Measurements from ENCODE around the gene PPBP.

Gene PPBP

DNA sequence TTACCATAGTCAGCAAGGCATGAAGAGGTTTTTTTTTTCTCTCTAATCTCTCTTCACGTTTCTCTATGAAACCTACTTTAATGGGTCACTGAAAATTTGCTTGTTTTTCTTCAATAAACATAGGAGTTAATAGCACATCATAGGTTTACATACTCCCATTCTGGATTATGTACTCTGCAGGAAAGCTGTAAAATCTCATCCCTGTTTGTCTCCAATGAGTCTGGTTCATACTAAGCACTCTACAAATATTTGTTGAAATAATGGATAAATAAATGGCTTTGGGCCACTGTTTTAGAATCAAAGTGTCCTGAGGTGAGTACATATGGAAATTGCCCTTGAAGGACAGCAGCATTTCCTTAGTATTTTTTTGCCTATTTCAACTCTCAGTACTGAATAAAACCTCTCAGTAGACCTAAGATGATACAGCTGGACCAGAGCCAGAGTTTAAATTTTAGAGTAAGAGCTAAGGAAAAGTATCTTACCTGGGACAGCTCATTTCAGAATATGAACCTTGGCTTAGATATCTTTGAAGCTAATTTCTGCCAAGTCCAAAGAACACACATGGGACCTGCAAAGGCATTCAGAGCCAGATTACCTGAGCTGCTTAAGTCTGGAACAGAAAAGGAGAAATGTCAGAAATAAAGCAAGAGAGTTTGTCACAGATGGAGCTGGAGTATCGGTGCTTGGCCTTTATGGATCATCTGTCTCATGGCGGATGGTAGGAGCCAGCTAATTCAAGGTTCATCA lies 40.6 kb downstream of the PPBP start:
- peak; percentile 82 for DNase-seq

DNA sequence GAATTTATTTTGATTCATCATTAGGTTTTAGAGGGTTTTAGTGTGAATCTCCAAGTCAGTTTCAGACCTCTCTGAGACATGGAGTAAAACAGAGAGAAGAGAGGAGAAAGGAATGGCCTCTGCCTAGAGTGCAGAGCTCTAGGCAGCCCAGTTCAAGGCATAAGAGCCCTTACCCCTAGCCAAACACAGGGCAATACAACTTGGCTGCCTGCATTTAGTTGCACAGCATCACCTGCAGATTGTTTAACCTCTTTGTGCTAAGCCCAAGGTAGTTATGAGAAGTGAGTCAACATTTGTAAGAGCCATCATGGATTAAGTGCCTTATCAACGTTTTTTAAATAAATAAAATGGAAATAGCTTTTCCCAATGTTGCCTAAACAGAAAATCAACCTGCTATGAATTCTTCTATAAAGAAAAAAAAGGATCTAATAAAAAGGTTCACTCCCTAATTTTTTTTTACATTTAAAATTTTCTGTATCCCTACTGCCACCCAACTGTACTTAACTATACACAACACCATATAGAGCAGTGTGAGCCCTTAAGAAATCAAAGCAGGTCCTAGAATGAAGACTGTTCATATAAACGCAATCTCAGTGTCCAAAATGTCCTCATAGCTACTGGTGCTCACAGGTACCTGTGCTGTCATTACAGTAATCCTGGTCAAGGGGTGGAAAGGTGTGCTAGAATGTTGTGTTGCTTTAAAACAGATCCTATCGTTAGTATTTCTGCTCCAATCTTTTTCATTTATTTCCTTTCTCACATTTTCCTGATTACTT lies 42.1 kb downstream of the PPBP start:
- peak; percentile 85 for DNase-seq

DNA sequence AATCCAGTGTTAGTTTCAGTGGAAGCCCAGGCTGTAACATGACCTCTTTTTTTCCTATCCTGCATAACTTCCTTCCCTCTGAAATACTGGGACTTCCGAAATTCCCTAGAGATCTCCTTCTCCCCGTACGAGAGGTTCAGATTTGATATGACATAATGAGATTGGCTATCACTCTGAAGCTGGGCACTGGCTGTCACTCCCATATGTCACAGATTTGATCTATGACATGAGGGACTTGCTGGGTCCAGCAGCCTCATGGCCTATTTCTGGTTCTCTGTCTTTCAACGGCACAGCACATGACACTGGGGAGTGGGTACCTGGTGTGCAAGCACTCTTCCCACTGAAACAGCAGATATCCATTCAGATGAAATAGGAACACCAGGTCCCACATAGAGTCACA lies 42.9 kb downstream of the PPBP start:
- peak; percentile 22 for DNase-seq

DNA sequence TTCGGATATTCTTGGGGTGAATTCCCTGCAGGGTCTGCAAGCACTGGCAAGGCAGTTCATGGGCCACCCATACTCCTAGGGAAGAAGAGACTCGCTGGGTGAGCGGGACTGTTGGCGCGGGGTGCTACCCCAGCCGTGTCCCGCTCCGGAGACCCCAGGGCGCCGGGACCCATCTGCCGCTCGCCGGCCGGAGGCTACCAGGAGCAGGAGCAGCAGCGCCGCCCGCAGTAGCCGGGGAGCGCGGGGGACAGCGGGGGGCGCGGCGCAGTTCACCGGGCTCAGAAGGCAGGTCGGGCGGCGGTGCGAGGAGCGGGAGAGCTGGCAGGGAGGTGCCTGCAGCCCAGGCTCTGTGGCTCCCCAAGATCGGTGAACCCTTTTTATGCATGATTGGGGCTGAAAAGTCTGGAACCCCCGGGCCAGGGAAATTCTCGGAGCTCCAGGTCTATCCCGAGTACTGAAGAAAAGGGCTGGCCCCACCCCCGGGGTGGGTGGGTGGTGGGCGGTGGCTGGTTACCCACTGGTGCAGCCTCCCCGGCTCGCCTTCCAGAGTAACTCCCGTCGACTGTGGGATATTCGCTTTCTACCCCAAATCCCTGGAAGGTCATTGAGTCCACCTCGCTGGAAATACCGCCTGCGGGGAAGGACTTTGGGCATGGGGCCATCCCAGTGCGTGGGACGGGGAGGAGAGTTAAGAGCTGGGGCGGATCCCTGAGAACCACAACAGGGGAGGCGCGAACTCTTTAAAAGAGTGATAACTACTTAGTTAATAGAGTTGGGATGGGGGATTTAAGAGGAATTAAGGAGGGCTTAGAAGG lies 43.7 kb downstream of the PPBP start:
- DNase-seq = no peak

DNA sequence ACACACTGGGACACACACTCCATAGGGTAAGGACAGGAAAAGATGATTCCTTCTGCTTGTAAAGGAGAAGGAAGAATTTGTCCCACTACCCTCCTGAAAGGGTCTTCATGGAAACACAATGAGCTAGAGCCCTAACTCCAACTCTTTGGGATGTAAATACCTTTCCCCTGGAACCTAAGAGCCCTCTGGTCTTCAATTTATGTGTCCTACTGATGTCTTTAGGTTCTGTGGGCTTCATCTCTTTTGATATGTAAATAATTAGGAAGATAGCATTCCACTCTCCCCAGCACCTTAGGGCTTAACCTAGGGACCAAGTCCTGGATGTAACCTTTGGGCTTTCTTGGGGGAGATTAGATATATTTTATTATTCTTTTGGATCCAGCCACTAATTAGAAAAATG lies 44.4 kb downstream of the PPBP start:
- DNase-seq = no peak

DNA sequence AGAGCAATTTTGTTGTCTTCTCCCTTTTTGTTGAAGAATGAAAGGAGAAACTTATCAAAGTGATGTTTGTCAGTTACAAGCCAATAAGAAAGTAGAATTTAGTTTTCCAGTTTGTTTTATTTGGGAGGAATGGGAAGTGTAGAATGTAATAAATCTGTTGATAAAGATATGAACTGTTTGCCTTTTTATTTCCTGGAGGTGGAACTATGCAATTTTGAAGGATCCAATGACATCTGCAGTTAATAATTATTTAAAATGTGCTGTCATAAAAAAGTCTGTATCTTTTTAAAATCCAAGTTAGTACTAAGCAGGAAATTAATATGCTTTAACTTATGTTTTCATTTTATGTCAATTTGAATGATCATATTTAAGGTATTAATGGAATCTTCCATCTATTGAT lies 51.0 kb downstream of the PPBP start:
- no peak for DNase-seq

All from DMS53 (cell line).